GM12892 (cell line): ENCODE data around the gene FYTTD1.

ENCODE experiments used
- DNase-seq: peaks from one replicate; pipeline ENCODE4 v3.0.0; 2011; ENCODE audit not compliant: insufficient read length
- FAIRE-seq: peaks from 2 replicates; lab custom pipeline; 2011; peaks lifted over from hg19 to GRCh38; lab: Jason Lieb, UNC
- POLR2A ChIP-seq: IDR thresholded peaks from 2 replicates; pipeline ENCODE4 v1.6.1; 2011; ENCODE audit warnings: low read depth, low read length, control low read depth
- POLR2AphosphoS5 ChIP-seq: IDR thresholded peaks from 2 replicates; pipeline ENCODE4 v1.6.1; 2011; ENCODE audit warnings: low read depth, low read length, control low read depth
- TAF1 ChIP-seq: IDR thresholded peaks from 2 replicates; pipeline ENCODE4 v1.6.1; 2011; ENCODE audit warnings: low read depth, mild to moderate bottlenecking, control low read depth, low read length, borderline replicate concordance

Gene FYTTD1

DNA sequence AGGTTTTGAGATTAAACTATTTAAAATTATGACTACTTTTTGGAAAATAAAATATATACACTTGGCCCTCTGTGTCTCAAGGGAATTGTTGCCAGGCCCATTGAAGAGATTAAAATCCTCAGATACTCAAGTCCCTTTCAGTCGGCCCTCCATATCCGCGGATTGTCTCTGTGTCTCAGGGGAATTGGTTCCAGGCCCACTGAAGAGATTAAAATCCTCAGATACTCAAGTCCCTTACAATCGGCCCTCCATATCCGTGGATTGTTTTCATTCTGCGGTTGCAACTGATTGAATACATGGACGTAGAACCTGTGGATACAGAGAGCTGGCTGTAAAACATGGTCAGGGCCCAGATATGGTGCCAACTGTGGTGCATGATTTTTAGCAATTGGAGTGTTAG is 25.6 kb downstream of the FYTTD1 start:
- TF ChIP-seq POLR2A (no peak), POLR2AphosphoS5 (no peak), TAF1 (no peak)
- no peak for DNase-seq
- no peak for FAIRE-seq

DNA sequence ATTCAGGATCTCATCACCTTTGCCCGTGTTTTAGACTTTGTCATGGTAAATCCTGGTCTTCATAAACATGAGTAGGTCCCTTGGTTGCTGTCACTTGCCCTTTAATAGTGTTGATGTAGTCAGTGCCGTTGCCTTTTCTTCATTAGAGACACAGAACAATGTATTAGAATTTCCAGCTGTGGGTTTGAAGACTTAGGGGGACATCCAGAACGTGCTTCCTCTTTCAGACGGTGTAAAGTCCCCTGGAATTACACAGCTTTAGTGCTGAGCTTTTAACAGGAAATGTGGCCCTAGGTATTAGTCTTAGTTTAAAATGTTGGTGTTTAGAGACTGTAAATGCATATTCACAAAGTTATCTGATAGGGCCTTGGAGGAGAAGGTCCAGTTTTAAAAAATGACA is 32.5 kb downstream of the FYTTD1 start:
- DNase-seq: no peak
- TF ChIP-seq TAF1: no peak
- 0 out of 2 replicates have a peak, but pooled peaks have one; percentile 39 for TF ChIP-seq POLR2AphosphoS5
- 0 out of 2 replicates have a peak, but pooled peaks have one; percentile 26 for TF ChIP-seq POLR2A
- peak; percentile 57 for FAIRE-seq

DNA sequence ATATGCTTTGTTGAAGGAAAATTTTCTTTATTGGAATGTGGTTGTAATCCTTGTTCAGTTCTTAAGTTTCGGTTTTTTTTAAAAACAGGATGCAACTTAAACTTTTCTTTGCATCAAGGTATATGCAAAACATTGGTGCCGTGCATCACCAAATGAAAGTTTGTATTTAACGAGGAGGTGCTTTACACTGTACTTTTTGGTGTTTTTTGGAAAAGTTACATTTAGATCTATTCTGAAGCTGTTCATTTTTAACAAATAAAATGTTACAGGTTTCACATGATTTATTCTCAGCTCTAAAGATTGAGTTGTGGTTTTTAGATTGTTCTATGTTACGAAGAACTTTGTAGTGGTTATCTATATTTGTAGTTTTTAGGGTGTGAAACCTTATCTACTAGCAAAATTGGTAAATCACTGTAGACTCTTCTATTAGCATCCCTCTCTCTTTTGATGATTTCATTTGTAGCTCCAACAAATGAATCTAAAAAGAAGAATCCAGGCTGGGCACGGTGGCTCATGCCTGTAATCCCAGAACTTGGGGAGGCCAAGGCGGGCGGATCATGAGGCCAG is 34.4 kb downstream of the FYTTD1 start:
- no peak for TF ChIP-seq TAF1
- TF ChIP-seq POLR2A: no peak
- no peak for TF ChIP-seq POLR2AphosphoS5
- FAIRE-seq: peak; percentile 40

DNA sequence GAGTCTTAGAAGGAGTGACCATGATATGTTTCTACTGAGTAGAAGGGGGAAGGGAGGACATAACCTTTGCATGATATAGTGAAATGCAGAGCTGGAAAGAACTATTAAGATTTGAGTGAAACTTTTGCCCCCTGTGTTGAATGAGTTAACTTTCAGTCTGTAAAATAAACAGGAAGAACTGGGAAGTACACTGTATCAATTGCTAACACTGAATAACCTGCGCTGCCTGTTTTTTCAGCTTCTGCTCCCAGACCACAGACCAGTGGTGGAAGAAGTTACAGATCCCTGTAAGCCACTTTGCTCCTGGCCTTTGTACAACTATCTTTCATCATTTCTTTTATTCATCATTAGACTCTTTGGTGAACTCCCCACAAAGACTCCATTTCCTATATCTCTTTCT is 37.7 kb downstream of the FYTTD1 start:
- FAIRE-seq: peak; percentile 24
- TF ChIP-seq TAF1: no peak
- TF ChIP-seq POLR2AphosphoS5: no peak
- no peak for TF ChIP-seq POLR2A
- DNase-seq: no peak

More for the DNA sequence above, 34.4 kb downstream of the FYTTD1 start:
- DNase-seq: no peak

DNA sequence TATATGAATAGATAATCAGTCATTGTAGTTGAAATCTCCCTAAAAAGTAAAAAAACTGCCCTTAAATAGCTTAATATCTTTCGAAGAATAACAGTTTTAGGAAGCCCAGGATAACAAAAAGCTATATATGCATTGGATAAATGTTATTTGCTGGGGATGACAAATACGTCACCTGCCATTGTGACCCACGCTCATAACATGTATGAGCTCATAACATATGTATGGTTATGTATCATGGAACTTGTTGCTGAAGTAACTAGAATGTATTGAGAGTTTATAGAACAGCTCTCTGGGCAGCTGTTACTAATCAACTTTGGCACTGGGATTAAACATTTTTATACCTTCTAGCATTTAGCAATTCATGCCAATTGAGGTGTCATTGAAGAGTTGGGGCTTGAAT is 39.6 kb downstream of the FYTTD1 start:
- FAIRE-seq (no peak), DNase-seq (no peak)
- TF ChIP-seq POLR2AphosphoS5: no peak
- no peak for TF ChIP-seq TAF1
- no peak for TF ChIP-seq POLR2A

DNA sequence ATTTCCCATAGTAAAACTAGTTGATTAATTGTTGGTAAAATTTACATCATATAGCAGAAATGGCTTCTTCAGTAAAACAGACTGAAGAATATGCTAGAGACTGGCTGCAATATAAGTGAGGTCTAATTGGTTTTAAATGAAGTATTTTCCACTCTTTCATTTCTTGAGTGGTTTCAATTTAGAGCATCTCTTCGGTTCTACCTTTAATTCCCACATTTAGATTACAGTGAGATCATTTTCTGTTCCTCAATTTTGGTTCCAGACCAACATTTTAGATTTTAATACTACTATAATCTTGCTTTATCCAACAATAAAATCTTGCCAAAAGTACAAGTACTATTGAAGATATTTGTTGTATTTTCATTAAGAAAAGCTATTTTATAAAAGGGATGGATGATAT is 40.4 kb downstream of the FYTTD1 start:
- FAIRE-seq (no peak), DNase-seq (no peak)
- TF ChIP-seq POLR2AphosphoS5: no peak
- no peak for TF ChIP-seq POLR2A
- no peak for TF ChIP-seq TAF1

DNA sequence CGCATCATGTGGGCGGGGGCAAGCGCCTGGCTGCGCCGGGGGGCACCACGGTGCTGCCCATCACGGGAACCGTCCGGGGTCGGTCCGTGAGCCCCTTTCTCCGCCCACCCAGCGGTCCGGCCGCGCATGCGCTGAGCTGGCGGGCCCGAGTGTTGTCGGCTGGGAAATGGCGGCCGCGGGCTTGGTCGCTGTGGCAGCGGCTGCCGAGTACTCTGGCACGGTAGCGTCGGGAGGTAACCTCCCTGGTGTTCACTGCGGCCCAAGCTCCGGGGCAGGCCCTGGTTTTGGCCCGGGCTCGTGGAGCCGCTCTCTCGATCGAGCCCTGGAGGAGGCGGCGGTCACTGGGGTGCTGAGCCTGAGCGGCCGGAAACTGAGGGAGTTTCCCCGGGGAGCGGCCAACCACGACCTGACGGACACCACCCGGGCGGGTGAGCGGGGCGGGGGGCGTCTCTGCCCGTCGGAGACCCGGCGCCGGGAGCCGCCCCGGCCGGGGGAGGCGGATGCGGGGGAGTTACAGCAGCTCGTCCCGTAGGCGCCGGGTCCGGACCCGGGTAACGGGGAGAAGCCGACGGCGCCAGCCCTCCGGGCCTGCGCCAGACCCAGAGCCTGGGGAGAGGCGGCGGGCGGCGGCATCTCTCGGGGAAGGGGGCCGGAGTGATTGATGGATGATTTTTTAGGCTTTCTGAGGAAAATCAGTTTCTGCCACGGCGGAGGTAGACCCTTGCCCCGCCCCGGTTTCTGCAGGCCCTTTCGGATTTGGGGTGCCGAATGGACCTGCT is 41.6 kb downstream of the FYTTD1 start, which contains the start of gene LRCH3:
Gene LRCH3 (plus strand): TSS at position 142 of the 779 bp plus-strand sequence. CDS start 25 bp downstream, at position 167.
- TF ChIP-seq TAF1 (peak; percentile 93), POLR2A (peak; percentile 93), POLR2AphosphoS5 (peak; percentile 94)
- FAIRE-seq (peak; percentile 80), DNase-seq (peak; percentile 87)

DNA sequence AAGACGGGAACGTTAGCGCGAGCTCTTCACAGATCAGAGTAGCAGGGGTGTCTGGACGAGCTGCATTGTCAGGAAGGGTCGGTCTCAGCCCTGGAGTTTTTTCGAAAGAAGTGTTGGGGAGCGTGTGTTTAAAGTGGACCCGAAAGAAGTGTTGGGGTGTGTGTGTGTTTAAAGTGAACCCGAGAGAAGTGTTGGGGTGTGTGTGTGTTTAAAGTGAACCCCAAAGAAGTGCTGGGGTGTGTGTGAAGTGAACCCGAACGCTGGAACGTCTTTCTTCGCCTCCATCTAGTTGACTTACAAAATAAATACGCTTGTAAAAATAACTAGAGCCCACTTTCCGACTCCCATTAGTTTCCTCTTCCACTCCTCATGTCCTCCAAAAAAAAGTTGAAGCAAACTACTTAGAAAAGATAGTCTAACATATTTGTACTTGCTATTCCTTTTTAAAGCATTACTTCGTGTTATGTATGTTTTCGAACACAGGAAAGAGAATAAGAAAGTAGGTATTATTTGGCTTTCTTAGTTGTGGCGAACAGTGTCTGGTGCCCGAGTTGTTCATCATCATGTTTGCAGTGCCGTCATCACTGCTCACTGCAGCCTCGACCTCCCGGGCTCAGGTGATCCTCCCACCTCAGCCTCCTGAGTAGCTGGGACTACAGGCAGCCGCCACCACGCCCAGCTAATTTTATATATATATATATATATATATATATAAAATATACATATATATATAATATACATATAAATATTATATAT is 42.4 kb downstream of the FYTTD1 start:
- DNase-seq: peak; percentile 34
- TF ChIP-seq TAF1: 0 out of 2 replicates have a peak, but pooled peaks have one; percentile 42
- TF ChIP-seq POLR2AphosphoS5: no peak; the same call in 1 of the 2 replicates
- peak; percentile 57 for FAIRE-seq

DNA sequence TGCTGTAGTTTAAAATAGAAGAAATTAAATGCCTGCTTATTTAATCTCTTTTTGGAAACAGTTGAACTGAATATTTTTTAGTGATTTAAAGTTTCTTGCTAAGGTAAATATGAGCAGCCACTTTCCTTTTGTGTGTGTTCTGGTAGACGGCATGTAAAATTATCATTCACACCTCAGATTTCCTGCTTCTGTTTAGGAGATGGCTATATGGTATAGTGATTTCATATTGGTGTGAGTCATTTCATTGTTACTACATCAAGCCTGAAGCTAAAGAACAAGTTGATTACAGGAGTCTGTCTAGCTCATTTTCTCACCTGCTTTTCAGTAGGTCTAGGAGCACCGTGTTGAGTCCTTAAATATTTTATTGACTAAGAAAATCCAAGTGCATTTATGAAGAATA is 43.6 kb downstream of the FYTTD1 start:
- no peak for DNase-seq
- FAIRE-seq: peak; percentile 76
- TF ChIP-seq TAF1 (no peak), POLR2A (no peak), POLR2AphosphoS5 (no peak)

GRCh38 chr3:197794115-197794514 is 44.4 kb downstream of the FYTTD1 start:
- FAIRE-seq: peak; percentile 78

DNA sequence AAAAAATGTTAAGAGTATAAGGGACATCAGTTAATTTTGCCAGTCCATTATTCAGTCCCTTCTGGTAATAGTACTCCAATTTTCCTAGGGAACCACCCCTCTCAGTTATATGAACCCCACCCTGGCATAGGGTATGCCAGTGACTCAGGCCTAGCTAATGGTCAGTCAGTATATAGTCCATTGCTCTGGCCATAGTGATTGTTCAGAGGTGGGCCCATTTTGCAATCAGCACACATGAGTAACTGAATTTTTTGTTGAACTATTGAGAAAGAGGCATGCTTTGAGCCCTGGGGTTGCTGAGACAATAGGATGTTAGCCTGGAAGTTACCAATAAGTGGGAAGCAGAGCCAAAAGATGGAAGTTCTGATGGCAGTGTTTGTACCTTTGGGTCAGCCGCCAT is 45.5 kb downstream of the FYTTD1 start:
- DNase-seq (no peak), FAIRE-seq (no peak)
- TF ChIP-seq POLR2AphosphoS5 (no peak), TAF1 (no peak), POLR2A (no peak)

More at GRCh38 chr3:197794115-197794514, 44.4 kb downstream of the FYTTD1 start:
- DNase-seq: no peak
- TF ChIP-seq TAF1 (no peak), POLR2A (no peak), POLR2AphosphoS5 (no peak)
